ENCODE data around the gene CEP85.

The CEP85 gene

DNA sequence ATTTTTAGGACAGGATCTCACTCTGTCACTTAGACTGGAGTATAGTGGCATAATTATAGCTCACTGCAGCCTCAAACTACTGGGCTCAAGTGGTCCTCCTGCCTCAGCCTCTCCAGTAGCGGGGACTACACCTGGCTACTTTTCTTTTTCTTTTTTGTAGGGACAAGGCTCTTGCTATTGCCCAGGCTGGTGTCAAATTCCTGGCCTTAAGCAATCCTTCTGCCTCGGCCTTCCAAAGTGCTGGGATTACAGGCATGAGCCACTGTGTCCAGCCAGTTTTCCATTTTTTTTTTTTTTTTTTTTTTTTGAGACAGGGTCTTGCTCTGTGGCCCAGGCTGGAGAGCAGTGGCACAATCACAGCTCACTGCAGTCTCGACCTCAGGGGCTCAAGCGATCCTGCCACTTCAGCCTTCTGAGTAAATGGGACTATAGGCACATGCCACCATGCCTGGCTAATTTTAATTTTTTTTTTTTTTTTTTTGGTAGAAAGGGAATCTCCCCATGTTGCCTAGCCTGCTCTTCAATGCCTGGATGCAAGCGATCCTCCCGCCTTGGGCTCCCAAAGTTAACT lies 20.6 kb upstream of the CEP85 start:
- Histone ChIP-seq H3K27me3 (no peaks in the 10 kb centered on the region), H3K4me3 (ENCODE audit: low read depth in 1 of 2, low read length in 1 of 2) (no peak overlapping the region), H3K4me1 (ENCODE audit: control insufficient read depth in 1 of 2, insufficient read depth in 1 of 2, low read depth in 1 of 2, low read length in 1 of 2) (no peaks in the 10 kb centered on the region), H3K27ac (no peak overlapping the region), H3K9me3 (no peaks in the 10 kb centered on the region), H3K36me3 (no peaks in the 10 kb centered on the region)
- TF ChIP-seq, protein P1, sequence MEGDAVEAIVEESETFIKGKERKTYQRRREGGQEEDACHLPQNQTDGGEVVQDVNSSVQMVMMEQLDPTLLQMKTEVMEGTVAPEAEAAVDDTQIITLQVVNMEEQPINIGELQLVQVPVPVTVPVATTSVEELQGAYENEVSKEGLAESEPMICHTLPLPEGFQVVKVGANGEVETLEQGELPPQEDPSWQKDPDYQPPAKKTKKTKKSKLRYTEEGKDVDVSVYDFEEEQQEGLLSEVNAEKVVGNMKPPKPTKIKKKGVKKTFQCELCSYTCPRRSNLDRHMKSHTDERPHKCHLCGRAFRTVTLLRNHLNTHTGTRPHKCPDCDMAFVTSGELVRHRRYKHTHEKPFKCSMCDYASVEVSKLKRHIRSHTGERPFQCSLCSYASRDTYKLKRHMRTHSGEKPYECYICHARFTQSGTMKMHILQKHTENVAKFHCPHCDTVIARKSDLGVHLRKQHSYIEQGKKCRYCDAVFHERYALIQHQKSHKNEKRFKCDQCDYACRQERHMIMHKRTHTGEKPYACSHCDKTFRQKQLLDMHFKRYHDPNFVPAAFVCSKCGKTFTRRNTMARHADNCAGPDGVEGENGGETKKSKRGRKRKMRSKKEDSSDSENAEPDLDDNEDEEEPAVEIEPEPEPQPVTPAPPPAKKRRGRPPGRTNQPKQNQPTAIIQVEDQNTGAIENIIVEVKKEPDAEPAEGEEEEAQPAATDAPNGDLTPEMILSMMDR (IDR thresholded peaks at IDR 0.05), result no peak

DNA sequence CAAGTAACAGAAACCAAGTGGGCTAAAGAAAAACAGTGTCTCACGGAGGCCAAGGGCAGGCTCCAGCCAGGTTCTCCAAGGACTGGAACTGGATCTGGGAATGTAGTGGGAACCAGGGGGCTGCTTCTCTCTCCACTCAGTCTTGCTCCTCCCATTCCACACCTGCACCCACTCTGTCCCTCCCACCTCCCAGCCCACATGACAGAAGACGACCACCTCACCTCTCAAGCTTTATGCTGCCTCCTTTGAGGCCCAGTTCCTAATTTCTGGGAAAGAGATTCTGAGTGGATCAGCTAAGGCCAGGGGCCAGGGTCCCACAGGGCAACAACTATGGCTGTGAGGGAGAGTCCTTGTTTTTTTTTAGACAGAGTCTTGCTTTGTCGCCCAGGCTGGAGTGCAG lies 18.8 kb upstream of the CEP85 start:
- Histone ChIP-seq H3K4me3 (ENCODE audit: low read depth in 1 of 2, low read length in 1 of 2) (no peak overlapping the region), H3K36me3 (no peaks in the 10 kb centered on the region), H3K27me3 (peaks cover 5% of the 10 kb centered on the region), H3K27ac (no peak overlapping the region), H3K9me3 (no peaks in the 10 kb centered on the region), H3K4me1 (ENCODE audit: control insufficient read depth in 1 of 2, insufficient read depth in 1 of 2, low read depth in 1 of 2, low read length in 1 of 2) (no peaks in the 10 kb centered on the region)
- TF ChIP-seq, protein P1 (IDR thresholded peaks at IDR 0.05), result no peak

DNA sequence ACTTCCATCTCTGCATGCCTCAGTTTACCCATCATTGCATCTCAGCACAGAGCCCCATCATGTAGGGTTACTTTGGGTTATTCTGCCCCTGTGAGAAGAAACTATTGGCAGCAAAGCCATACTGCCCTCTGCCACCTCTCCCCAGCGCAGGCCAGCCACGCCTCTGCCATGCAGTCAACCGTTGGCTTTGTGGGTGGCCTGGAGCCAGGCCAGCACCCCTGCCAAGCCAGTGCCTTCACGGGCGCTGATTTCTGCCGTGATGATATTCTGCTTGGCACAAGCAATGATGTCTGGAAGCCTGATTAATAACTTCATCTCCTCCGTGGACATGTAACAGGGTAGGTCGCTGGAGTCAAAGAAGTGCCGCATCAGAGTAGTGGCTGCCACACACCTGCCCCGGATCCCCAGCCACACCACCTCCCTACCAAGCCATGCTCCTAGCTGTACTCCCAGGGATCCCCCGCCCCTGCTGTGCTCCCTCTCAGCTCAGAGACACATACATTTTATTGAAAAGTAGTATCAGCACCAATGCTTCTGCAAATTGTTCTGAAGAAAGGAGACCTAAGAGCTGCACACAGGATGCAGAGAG lies 15.0 kb upstream of the CEP85 start:
- TF ChIP-seq, protein P1 (IDR thresholded peaks at IDR 0.05), result no peak
- Histone ChIP-seq H3K4me1 (ENCODE audit: control insufficient read depth in 1 of 2, insufficient read depth in 1 of 2, low read depth in 1 of 2, low read length in 1 of 2) (no peaks in the 10 kb centered on the region), H3K9me3 (no peaks in the 10 kb centered on the region), H3K36me3 (no peaks in the 10 kb centered on the region), H3K4me3 (ENCODE audit: low read depth in 1 of 2, low read length in 1 of 2) (no peak overlapping the region), H3K27ac (no peak overlapping the region), H3K27me3 (peaks cover 29% of the 10 kb centered on the region)

DNA sequence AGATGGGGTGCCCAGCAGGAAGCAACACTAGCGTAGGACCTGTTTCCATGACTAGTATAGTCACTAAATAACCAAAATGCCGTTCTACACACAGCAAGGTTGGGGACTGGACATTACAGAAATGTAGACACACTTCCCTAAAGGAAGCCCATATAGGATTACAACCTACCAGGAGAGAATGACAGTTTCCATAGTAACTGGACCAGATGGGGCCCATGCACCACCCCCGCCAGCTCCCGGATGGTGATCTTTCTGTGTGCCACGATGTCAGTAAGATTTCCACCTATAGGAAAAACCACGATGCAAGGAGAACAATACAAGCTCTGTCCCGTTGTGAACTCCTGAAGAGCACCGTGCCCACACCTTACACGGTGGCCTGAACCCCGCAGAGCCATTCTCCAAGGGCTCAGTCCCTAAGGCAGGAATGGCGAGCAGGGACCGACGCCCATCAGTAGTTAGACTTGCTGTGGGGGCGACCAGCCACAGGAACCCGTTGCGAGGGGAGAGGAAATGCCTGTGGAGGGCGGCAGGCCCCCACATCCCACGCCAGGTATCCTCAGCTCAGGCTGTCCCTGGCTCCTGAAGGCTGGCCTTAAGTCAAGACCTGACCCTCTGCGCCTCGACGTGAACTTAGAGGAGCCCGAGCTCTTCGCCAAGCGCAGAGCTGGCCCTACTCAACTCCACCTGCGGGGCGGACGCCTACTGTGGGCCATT lies 13.6 kb upstream of the CEP85 start:
- Histone ChIP-seq H3K36me3 (no peaks in the 10 kb centered on the region), H3K4me3 (ENCODE audit: low read depth in 1 of 2, low read length in 1 of 2) (no peak overlapping the region), H3K27ac (no peak overlapping the region), H3K9me3 (no peaks in the 10 kb centered on the region), H3K27me3 (peaks cover 43% of the 10 kb centered on the region), H3K4me1 (ENCODE audit: control insufficient read depth in 1 of 2, insufficient read depth in 1 of 2, low read depth in 1 of 2, low read length in 1 of 2) (peaks cover 6 to 7% of the 10 kb centered on the region in 2 experiments)
- TF ChIP-seq, protein P1 (IDR thresholded peaks at IDR 0.05), result no peak

DNA sequence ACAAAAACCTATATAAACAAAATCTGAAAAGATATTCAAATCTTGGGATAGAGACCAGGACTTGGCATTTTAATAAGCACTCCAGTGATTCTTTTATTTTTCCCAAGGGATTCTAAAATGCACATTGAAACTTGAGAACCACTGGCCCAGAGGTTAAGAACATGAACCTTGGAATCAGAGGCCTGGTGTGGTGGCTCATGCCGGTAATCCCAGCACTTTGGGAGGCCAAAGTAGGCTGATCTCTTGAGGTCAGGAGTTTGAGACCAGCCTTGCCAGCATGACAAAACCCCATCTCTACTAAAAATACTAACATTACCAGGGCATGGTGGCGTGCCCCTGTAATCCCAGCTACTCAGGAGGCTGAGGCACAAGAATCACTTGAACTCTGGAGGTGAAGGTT lies 12.9 kb upstream of the CEP85 start:
- Histone ChIP-seq H3K27ac (no peak overlapping the region), H3K27me3 (peaks cover 50% of the 10 kb centered on the region), H3K4me3 (ENCODE audit: low read depth in 1 of 2, low read length in 1 of 2) (no peak overlapping the region), H3K36me3 (no peaks in the 10 kb centered on the region), H3K9me3 (no peaks in the 10 kb centered on the region), H3K4me1 (ENCODE audit: control insufficient read depth in 1 of 2, insufficient read depth in 1 of 2, low read depth in 1 of 2, low read length in 1 of 2) (peaks cover 11% of the 10 kb centered on the region in 2 experiments)
- TF ChIP-seq, protein P1 (IDR thresholded peaks at IDR 0.05), result no peak
